Upper lobe of right lung (tissue), 1 donor: ENCODE results near the gene OCSTAMP. TPM values are rescaled to one million over a fixed set of nuclear protein-coding genes. Genes with fewer than 3 reads are reported as not detected.

ENCODE experiments used
- ATAC-seq: fragments of 200-7000 bp; cut with Tn5 transposase; one replicate; pipeline ENCODE4 v1.9.1; 2020; ENCODE audit warnings: mild to moderate bottlenecking, moderate library complexity
- DNase-seq: peaks from one replicate; pipeline ENCODE4 v3.0.0-alpha.2; 2020
- H3K27ac ChIP-seq: fragments of 200-600 bp; one replicate; pipeline ENCODE4 v1.8.0; 2022
- H3K27me3 ChIP-seq: fragments of 200-600 bp; one replicate; pipeline ENCODE4 v1.8.0; 2022; ENCODE audit warnings: mild to moderate bottlenecking
- H3K36me3 ChIP-seq: fragments of 200-600 bp; one replicate; pipeline ENCODE4 v1.8.0; 2022
- H3K4me1 ChIP-seq: fragments of 200-600 bp; one replicate; pipeline ENCODE4 v1.8.0; 2022
- H3K4me3 ChIP-seq: fragments of 200-600 bp; one replicate; pipeline ENCODE4 v1.8.0; 2022; ENCODE audit warnings: mild to moderate bottlenecking
- H3K9me3 ChIP-seq: fragments of 200-600 bp; one replicate; pipeline ENCODE4 v1.8.0; 2022
- intact Hi-C: fragments of 100-400 bp; cut with DNase I; formaldehyde crosslinking; loops from one replicate; pipeline ENCODE4 v1.11.0; 2022
- total RNA-seq: library from RNA; stranded (reverse); fragmentation: NEBNext Ultra II Directional; extraction: Animal tissue kit (Norgen Biotek cat#: 25700); gene quantifications from one replicate; pipeline ENCODE4 v1.2.1, GENCODE V29; 2021
- TF ChIP-seq, protein P1 (sequence below): fragments of 200-600 bp; IDR thresholded peaks from one replicate; pipeline ENCODE4 v1.8.0; 2022; ENCODE audit warnings: antibody characterized with exemption
- donor health status: DM: no; HTN: yes; CAD: no; lungs with severe emphysema.

Gene OCSTAMP
- total RNA-seq, 1 donor from 2014 or later: 0.43 TPM

DNA sequence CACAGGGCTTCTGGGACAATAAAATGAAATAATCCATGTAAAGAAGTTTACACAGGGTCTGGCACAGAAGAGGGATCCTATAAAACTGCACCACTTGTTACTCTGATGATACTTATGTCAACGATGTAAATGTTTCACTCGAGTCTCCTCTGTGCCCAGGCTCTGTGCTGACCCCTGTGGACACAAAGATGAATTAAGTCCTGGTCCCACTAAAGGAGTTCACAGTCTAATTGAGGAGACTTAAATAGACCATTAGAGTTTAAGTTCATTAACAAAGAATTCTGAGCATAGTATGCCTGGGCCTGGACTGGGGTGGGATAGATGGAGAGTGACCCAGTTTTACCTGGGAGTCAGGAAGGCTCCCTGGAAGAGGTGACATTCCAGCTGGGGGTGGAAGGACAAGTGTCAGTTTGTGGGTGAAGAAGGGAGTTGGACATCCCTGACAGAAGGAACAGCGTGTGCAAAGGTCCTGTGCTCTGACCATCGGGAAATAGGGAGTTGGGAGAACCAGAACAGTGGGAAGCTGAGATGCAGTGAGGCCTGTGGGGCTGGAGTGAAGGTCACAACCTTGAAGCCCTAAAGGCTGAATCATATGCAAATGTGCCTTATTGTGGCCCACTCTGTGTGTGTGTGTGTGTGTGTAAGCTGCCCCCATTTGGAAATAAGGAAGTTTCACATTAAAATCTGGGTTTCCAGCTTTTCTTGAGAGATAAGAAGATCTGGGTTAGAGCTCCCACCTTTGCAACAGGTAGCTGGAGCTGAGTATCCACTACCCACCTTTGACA lies 1.1 kb downstream of the OCSTAMP start:
- Histone ChIP-seq H3K4me1 (peaks cover 7% of the 10 kb centered on the region), H3K9me3 (no peaks in the 10 kb centered on the region), H3K27me3 (peaks cover 19% of the 10 kb centered on the region), H3K4me3 (no peak overlapping the region), H3K36me3 (no peaks in the 10 kb centered on the region), H3K27ac (no peak overlapping the region)
- TF ChIP-seq, protein P1, sequence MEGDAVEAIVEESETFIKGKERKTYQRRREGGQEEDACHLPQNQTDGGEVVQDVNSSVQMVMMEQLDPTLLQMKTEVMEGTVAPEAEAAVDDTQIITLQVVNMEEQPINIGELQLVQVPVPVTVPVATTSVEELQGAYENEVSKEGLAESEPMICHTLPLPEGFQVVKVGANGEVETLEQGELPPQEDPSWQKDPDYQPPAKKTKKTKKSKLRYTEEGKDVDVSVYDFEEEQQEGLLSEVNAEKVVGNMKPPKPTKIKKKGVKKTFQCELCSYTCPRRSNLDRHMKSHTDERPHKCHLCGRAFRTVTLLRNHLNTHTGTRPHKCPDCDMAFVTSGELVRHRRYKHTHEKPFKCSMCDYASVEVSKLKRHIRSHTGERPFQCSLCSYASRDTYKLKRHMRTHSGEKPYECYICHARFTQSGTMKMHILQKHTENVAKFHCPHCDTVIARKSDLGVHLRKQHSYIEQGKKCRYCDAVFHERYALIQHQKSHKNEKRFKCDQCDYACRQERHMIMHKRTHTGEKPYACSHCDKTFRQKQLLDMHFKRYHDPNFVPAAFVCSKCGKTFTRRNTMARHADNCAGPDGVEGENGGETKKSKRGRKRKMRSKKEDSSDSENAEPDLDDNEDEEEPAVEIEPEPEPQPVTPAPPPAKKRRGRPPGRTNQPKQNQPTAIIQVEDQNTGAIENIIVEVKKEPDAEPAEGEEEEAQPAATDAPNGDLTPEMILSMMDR: no peak
- intact Hi-C loops: no loop called here
- no peak for DNase-seq
- no peak for ATAC-seq

DNA sequence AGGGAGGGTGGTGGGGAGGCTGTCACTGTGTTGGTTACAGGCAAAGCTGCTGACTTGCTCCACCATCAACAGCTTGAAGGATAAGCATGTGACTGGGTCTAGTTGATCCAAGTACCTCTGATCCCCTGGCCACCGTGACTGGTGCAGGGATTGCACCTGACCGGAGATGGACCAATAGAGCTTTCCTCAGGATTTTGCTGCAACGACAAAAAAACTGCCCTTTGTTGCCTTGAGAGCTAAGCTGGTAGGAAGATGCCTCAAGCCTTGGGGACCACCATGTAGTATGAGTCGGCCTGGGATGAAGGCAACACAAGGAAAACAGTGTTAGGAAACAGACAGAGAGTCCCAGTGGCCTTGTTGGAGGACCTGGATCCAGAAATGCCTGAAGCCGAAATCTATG lies 1.8 kb downstream of the OCSTAMP start:
- Histone ChIP-seq H3K27me3 (peaks cover 16% of the 10 kb centered on the region), H3K36me3 (no peaks in the 10 kb centered on the region), H3K4me3 (no peak overlapping the region), H3K9me3 (no peaks in the 10 kb centered on the region), H3K4me1 (peaks cover 7% of the 10 kb centered on the region), H3K27ac (no peak overlapping the region)
- TF ChIP-seq, protein P1: no peak
- intact Hi-C loops: no loop called here
- DNase-seq: no peak
- ATAC-seq: no peak

DNA sequence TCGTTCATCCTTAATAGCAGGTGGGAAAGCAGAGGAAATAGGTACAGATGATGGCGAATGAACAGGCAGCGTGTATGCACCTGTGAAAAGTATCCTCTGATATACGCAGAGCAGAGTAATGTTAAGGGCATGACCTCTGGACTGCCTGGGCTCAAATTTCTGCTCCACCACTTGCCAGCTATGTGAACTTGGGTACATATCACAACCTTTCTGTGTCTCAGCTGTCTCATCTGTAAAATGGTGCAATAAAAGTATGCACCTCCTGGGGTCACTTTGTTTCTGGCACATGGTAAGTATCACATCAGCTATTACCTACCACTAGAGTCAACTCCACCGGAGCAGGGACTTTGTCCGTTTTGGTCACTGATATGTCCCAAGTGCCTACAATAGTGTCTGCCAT lies 2.5 kb downstream of the OCSTAMP start:
- no peak for ATAC-seq
- Histone ChIP-seq H3K27ac (no peak overlapping the region), H3K9me3 (no peaks in the 10 kb centered on the region), H3K4me3 (no peak overlapping the region), H3K36me3 (no peaks in the 10 kb centered on the region), H3K4me1 (peaks cover 6% of the 10 kb centered on the region), H3K27me3 (peaks cover 16% of the 10 kb centered on the region)
- intact Hi-C loops: no loop called here
- DNase-seq: no peak
- TF ChIP-seq, protein P1: no peak

DNA sequence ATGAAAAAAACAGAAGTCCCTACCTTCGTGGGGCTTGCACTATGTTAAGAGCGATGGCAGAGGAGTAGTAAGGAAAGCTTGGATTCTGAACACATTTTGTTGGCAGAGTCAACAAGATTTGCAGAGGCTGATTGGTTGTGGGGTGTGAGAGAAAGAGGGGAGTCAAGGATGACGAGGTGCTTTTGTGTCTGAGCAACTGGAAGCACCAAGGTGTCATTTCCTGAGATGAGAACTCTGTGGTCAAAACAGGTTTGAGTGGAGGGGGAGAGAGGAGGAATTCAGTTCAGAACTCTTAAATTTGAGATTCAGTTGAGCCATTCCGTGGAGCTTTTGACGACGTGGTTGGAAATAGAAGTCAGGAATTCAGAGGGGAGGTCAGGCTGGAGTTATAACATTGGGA lies 3.5 kb downstream of the OCSTAMP start:
- Histone ChIP-seq H3K27ac (no peak overlapping the region), H3K4me3 (no peak overlapping the region), H3K4me1 (no peaks in the 10 kb centered on the region), H3K36me3 (no peaks in the 10 kb centered on the region), H3K9me3 (no peaks in the 10 kb centered on the region), H3K27me3 (peaks cover 19% of the 10 kb centered on the region)
- TF ChIP-seq, protein P1: no peak
- intact Hi-C loops: no loop called here
- no peak for ATAC-seq
- no peak for DNase-seq

DNA sequence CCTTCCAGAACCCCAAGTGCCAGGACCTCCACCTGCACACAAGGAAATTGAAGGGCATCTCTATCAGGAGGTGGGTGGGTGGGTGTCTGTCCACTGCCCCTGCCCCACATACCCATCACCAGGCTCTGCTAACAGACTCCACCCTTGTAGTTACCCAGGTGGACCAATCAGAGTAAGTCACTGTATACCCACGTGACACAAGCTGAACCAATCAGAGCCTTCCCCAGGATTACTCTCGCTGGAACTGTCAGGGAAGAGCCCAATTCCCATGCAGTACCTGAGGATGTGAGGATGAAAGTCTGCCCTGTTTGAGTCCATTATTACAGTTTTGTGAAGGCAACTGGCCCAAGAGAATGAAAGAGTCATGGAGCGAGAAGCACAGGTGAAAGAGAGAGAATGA lies 4.2 kb downstream of the OCSTAMP start:
- no peak for DNase-seq
- TF ChIP-seq, protein P1: no peak

DNA sequence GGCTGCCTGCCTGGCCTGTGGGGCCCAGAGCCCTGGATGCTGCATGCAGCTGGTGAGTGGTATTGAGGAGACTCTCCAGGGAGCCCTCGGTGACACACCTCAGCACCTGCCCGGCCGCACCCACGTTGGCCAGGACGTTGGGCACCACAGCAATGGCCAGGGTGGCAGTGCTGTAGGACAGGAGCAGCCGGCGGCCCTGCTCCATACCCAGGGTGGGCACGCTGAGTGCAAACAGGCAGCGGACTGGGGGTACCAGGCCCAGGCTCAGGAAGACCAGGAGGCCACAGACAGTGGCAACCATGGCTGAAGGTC lies 4.7 kb downstream of the OCSTAMP start:
- Histone ChIP-seq H3K4me1 (no peaks in the 10 kb centered on the region), H3K27me3 (peaks cover 27% of the 10 kb centered on the region), H3K36me3 (no peaks in the 10 kb centered on the region), H3K4me3 (no peak overlapping the region), H3K27ac (no peak overlapping the region), H3K9me3 (no peaks in the 10 kb centered on the region)
- ATAC-seq (no peak), DNase-seq (no peak)
- TF ChIP-seq, protein P1: no peak
- intact Hi-C loops: no loop called here

More for the DNA sequence above, 4.2 kb downstream of the OCSTAMP start:
- H3K4me1 ChIP-seq: no peaks in the 10 kb centered on the region
- ATAC-seq: no peak
- H3K27me3 ChIP-seq: peaks cover 26% of the 10 kb centered on the region
- H3K9me3 ChIP-seq: no peaks in the 10 kb centered on the region
- no peak overlapping the region for H3K27ac ChIP-seq
- intact Hi-C loops: no loop called here
- H3K36me3 ChIP-seq: no peaks in the 10 kb centered on the region
- no peak overlapping the region for H3K4me3 ChIP-seq
